IMR-90 (cell line): ENCODE data around the gene HSP90B1. TPM values are rescaled to one million over a fixed set of nuclear protein-coding genes. Genes with fewer than 3 reads are reported as not detected.

Source experiments
- ATAC-seq: fragments of 200-7000 bp; cut with Tn5 transposase; 2 replicates; pipeline ENCODE4 v1.9.1; 2020; ENCODE audit warnings: low read depth, mild to moderate bottlenecking, moderate library complexity
- BruUV-seq: library from RNA; stranded (reverse); fragments of 400-500 nt; replicated peaks from 2 replicates; lab custom pipeline; 2021; lab: Mats Ljungman, UMichigan
- CTCF ChIA-PET: fragments of 300-600 bp; formaldehyde crosslinking; extraction: SDS; loops from one replicate; lab custom pipeline; 2021; ENCODE audit warnings: antibody characterized with exemption; lab: Yijun Ruan, JAX
- POLR2A ChIA-PET: fragments of 300-600 bp; sonication (Branson Sonifier 250); formaldehyde crosslinking; loops from one replicate; lab custom pipeline; 2022; ENCODE audit warnings: antibody characterized with exemption; ENCODE audit not compliant: unreplicated experiment; lab: Charles Lee
- DNase-seq: peaks from one replicate; pipeline ENCODE4 v3.0.0; 2013
- H2AFZ ChIP-seq: replicated peaks from 2 replicates; pipeline ENCODE3; 2013; ENCODE audit warnings: low read length, mild to moderate bottlenecking; ENCODE audit not compliant: poor library complexity
- H2AK5ac ChIP-seq: 2 replicates; pipeline ENCODE4 v1.6.1; 2013; ENCODE audit warnings: low read depth, low read length, inconsistent platforms
- H2AK9ac ChIP-seq: replicated peaks from 2 replicates; pipeline ENCODE3; 2013; ENCODE audit warnings: mild to moderate bottlenecking, low read depth, low read length, moderate library complexity; ENCODE audit not compliant: poor library complexity
- H2BK120ac ChIP-seq: 2 replicates; pipeline ENCODE4 v1.6.1; 2013; ENCODE audit warnings: low read depth, low read length, inconsistent platforms
- H2BK15ac ChIP-seq: 3 replicates; pipeline ENCODE4 v1.6.1; 2013; ENCODE audit warnings: low read depth, low read length, inconsistent platforms
- H2BK20ac ChIP-seq: 2 replicates; pipeline ENCODE4 v1.6.1; 2013; ENCODE audit warnings: low read depth, mild to moderate bottlenecking, inconsistent platforms, low read length, moderate library complexity
- H2BK5ac ChIP-seq: 2 replicates; pipeline ENCODE4 v1.6.1; 2013; ENCODE audit warnings: mild to moderate bottlenecking, low read depth, low read length, inconsistent platforms; ENCODE audit not compliant: poor library complexity, severe bottlenecking
- H3K14ac ChIP-seq: replicated peaks from 2 replicates; pipeline ENCODE4 v1.6.1; 2013; ENCODE audit warnings: low read depth, low read length, inconsistent platforms
- H3K18ac ChIP-seq: 2 replicates; pipeline ENCODE4 v1.6.1; 2013; ENCODE audit warnings: low read depth, low read length, control low read depth
- H3K23ac ChIP-seq: 2 replicates; pipeline ENCODE4 v1.6.1; 2013; ENCODE audit warnings: low read depth, low read length, inconsistent platforms
- H3K27ac ChIP-seq: 2 replicates; pipeline ENCODE4 v1.5.1; 2013; ENCODE audit warnings: mild to moderate bottlenecking, control low read depth, low read length; ENCODE audit not compliant: insufficient read depth
- H3K27me3 ChIP-seq: 2 replicates; pipeline ENCODE4 v1.6.1; 2013; ENCODE audit warnings: low read length; ENCODE audit not compliant: control insufficient read depth, insufficient read depth
- H3K36me3 ChIP-seq: 2 replicates; pipeline ENCODE4 v1.6.1; 2013; ENCODE audit warnings: low read length, mixed read lengths; ENCODE audit not compliant: control insufficient read depth, insufficient read depth
- H3K4ac ChIP-seq: 2 replicates; pipeline ENCODE4 v1.6.1; 2013; ENCODE audit warnings: low read depth, low read length, inconsistent platforms
- H3K4me1 ChIP-seq: 2 replicates; pipeline ENCODE4 v1.6.1; 2013; ENCODE audit warnings: low read length, mixed read lengths; ENCODE audit not compliant: control insufficient read depth, insufficient read depth
- H3K4me2 ChIP-seq: 2 replicates; pipeline ENCODE4 v1.6.1; 2013; ENCODE audit warnings: low read depth, mild to moderate bottlenecking, control low read depth, low read length, moderate library complexity
- H3K4me3 ChIP-seq: 2 replicates; pipeline ENCODE4 v1.5.1; 2013; ENCODE audit warnings: low read depth, mild to moderate bottlenecking, control low read depth, low read length, moderate library complexity; ENCODE audit not compliant: insufficient read depth
- H3K56ac ChIP-seq: 2 replicates; pipeline ENCODE4 v1.6.1; 2013; ENCODE audit warnings: low read length, inconsistent platforms; ENCODE audit not compliant: insufficient read depth; ENCODE audit errors: extremely low read depth
- H3K79me1 ChIP-seq, 2 experiments: 2 replicates each; pipeline ENCODE4 v1.6.1; 2013; ENCODE audit warnings: low read length in 2 of 2, inconsistent platforms in 1 of 2, low read depth in 1 of 2
- H3K9ac ChIP-seq: 2 replicates; pipeline ENCODE4 v1.6.1; 2013; ENCODE audit warnings: low read depth, low read length, control low read depth
- H3K9me1 ChIP-seq: 2 replicates; pipeline ENCODE4 v1.6.1; 2013; ENCODE audit warnings: low read length, inconsistent platforms; ENCODE audit not compliant: insufficient read depth
- H3K9me3 ChIP-seq: 2 replicates; pipeline ENCODE4 v1.6.1; 2013; ENCODE audit warnings: low read length; ENCODE audit not compliant: control insufficient read depth, insufficient read depth
- H4K20me1 ChIP-seq: 2 replicates; pipeline ENCODE4 v1.6.1; 2013; ENCODE audit warnings: low read length, inconsistent platforms; ENCODE audit not compliant: insufficient read depth
- H4K5ac ChIP-seq: 2 replicates; pipeline ENCODE4 v1.6.1; 2013; ENCODE audit warnings: mild to moderate bottlenecking, low read depth, low read length, control low read depth
- H4K8ac ChIP-seq, 2 experiments: 2 replicates each; pipeline ENCODE4 v1.6.1; 2013; ENCODE audit warnings: low read depth in 2 of 2, low read length in 2 of 2, control low read depth in 1 of 2, inconsistent platforms in 1 of 2
- H4K91ac ChIP-seq: 2 replicates; pipeline ENCODE4 v1.6.1; 2013; ENCODE audit warnings: low read depth, low read length, inconsistent platforms; ENCODE audit not compliant: insufficient read depth
- BHLHE40 ChIP-seq: fragments of 150-350 bp; IDR thresholded peaks from 2 replicates; pipeline ENCODE4 v1.6.1; 2016; ENCODE audit warnings: mild to moderate bottlenecking, low read depth, low read length
- CEBPB ChIP-seq: IDR thresholded peaks from 2 replicates; pipeline ENCODE4 v1.6.1; 2012; ENCODE audit warnings: low read depth, low read length, improper control_type of control experiment
- FOS ChIP-seq: fragments of 150-350 bp; IDR thresholded peaks from 2 replicates; pipeline ENCODE4 v1.6.1; 2016; ENCODE audit warnings: low read depth, low read length
- MAFK ChIP-seq: IDR thresholded peaks from 2 replicates; pipeline ENCODE4 v1.6.1; 2012; ENCODE audit warnings: low read depth, low read length, improper control_type of control experiment
- POLR2A ChIP-seq: IDR thresholded peaks from 2 replicates; pipeline ENCODE4 v1.6.1; 2012; ENCODE audit warnings: mild to moderate bottlenecking, low read depth, low read length
- RCOR1 ChIP-seq: IDR thresholded peaks from 2 replicates; pipeline ENCODE4 v1.6.1; 2012; ENCODE audit warnings: mild to moderate bottlenecking, low read length, improper control_type of control experiment; ENCODE audit not compliant: insufficient replicate concordance
- RFX5 ChIP-seq: IDR thresholded peaks from 2 replicates; pipeline ENCODE4 v1.8.0; 2012; ENCODE audit warnings: low read depth, mild to moderate bottlenecking, low read length, moderate library complexity
- SMC3 ChIP-seq: fragments of 150-350 bp; IDR thresholded peaks from 2 replicates; pipeline ENCODE4 v1.6.1; 2016; ENCODE audit warnings: low read depth, mild to moderate bottlenecking, antibody characterized with exemption, low read length, moderate library complexity
- WGBS, 2 experiments: methylation state at CpG; one replicate each; pipeline versions ENCODE4 v1.1.5 to v1.1.7; 2013; ENCODE audit warnings: missing lambda C conversion rate in 2 of 2; ENCODE audit not compliant: insufficient read length in 1 of 2; ENCODE audit errors: extremely low coverage in 2 of 2; 5-methylcytosine and 5-hydroxymethylcytosine counted together
- dilution Hi-C: fragments of 300-500 bp; cut with HindIII; formaldehyde crosslinking; loops from one replicate; pipeline ENCODE4 v1.14.3; 2018; ENCODE audit warnings: low sequenced_read_pairs; ENCODE audit not compliant: unreplicated experiment
- in situ Hi-C: fragments of 300-500 bp; cut with MboI; formaldehyde crosslinking; loops from 3 replicates; pipeline ENCODE4 v1.14.3; 2019; ENCODE audit warnings: low sequenced_read_pairs, inconsistent platforms, mixed read lengths
- intact Hi-C: fragments of 100-400 bp; cut with micrococcal nuclease; formaldehyde crosslinking; loops from 2 replicates; pipeline ENCODE4 v1.10.0; 2022
- polyA plus RNA-seq, 3 experiments: library from polyadenylated mRNA; depleted of rRNA; stranded (reverse); fragments of >200 nt; gene quantifications; 2 replicates each; pipeline ENCODE4 v1.2.3, GENCODE V29; 2012; ENCODE audit warnings: low replicate concordance in 1 of 3
- total RNA-seq: library from RNA; depleted of rRNA; stranded (reverse); fragments of >200 nt; gene quantifications from 2 replicates; pipeline ENCODE4 v1.2.3, GENCODE V29; 2012
- TF ChIP-seq, protein P1 (sequence below): fragments of 150-350 bp; IDR thresholded peaks from 2 replicates; pipeline ENCODE4 v1.6.1; 2016; ENCODE audit warnings: low read depth, mild to moderate bottlenecking, low read length, moderate library complexity, borderline replicate concordance

The HSP90B1 gene
- total and polyA plus RNA-seq, 2 of the 4 experiments (the other 2 are of a cell fraction), result 398 to 765 TPM

DNA sequence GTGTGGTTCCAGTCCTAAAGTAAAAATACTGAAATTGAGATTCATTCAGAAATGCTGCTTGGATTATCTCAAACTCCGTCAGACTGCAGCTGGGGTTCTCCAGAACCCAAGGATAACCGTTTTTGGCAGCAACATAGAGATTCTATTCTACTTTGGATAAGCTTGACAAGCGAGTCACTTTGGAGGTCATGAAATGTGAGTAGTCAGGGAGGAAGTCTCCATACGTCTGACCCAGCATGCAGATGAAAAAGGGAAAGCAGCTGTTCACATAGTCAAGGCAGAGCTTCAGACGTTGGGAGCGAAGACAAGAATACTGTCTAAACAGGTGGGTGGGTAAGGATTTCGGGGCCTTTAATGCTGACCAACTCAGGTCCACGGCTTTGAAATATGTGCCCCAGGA is 14.9 kb upstream of the HSP90B1 start:
- ATAC-seq (peak; percentile 84), DNase-seq (peak; percentile 88)
- 33% methylated on average over 3 of the region's 8 CpGs; no CpG with 5 or more reads in 1 of the 2 experiments for WGBS, 2 experiments
- Histone ChIP-seq H2AK5ac (no peak overlapping the region), H3K79me1 (no peaks in the 10 kb centered on the region), H2BK120ac (no peak overlapping the region; the same call in 1 of the 2 replicates), H3K9me1 (peaks cover 3% of the 10 kb centered on the region; the same call in 1 of the 2 replicates), H2AK9ac (no peak overlapping the region), H3K23ac (no peak overlapping the region), H3K27me3 (no peaks in the 10 kb centered on the region), H3K4me1 (peaks cover 4% of the 10 kb centered on the region; the same call in 1 of the 2 replicates), H3K4ac (no peak overlapping the region), H2BK15ac (no peak overlapping the region), H2BK20ac (no peak overlapping the region), H4K8ac (no peak overlapping the region), H4K20me1 (no peaks in the 10 kb centered on the region), H4K5ac (no peak overlapping the region), H2AFZ (peak overlapping the region; percentile 1), H3K4me2 (peak overlapping the region; percentile 10), H2BK5ac (peak overlapping the region; percentile 57), H3K27ac (no peak overlapping the region), H3K9ac (no peak overlapping the region), H3K4me3 (no peak overlapping the region), H3K18ac (no peak overlapping the region; the same call in 1 of the 2 replicates), H3K14ac (no peak overlapping the region), H3K56ac (no peak overlapping the region), H3K9me3 (peaks cover 4% of the 10 kb centered on the region; the same call in 1 of the 2 replicates), H4K91ac (no peak overlapping the region), H3K36me3 (no peaks in the 10 kb centered on the region)
- in situ Hi-C loops, result no loop called here
- CTCF ChIA-PET, result no interaction called here
- TF ChIP-seq, protein P1, sequence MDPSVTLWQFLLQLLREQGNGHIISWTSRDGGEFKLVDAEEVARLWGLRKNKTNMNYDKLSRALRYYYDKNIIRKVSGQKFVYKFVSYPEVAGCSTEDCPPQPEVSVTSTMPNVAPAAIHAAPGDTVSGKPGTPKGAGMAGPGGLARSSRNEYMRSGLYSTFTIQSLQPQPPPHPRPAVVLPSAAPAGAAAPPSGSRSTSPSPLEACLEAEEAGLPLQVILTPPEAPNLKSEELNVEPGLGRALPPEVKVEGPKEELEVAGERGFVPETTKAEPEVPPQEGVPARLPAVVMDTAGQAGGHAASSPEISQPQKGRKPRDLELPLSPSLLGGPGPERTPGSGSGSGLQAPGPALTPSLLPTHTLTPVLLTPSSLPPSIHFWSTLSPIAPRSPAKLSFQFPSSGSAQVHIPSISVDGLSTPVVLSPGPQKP, result no peak
- TF ChIP-seq CEBPB, result no peak
- no peak for TF ChIP-seq RFX5
- no peak for TF ChIP-seq FOS
- no peak for TF ChIP-seq SMC3
- no peak for TF ChIP-seq RCOR1
- TF ChIP-seq BHLHE40, result no peak
- TF ChIP-seq POLR2A, result no peak
- no peak for TF ChIP-seq MAFK
- BruUV-seq, result no TSS peak
- dilution Hi-C loops, result no loop called here
- POLR2A ChIA-PET, result no interaction called here
- intact Hi-C loops, result no loop called here
